Neural cell (in vitro differentiated cells): ENCODE data around the gene ETFB. TPM values are rescaled to one million over a fixed set of nuclear protein-coding genes. Genes with fewer than 3 reads are reported as not detected.

Experiments
- H2AFZ ChIP-seq: fragments of 200-600, 300-800 bp; sonication (generic), shearing (Covaris generic); 2 replicates; pipeline ENCODE4 v1.6.0; 2014; ENCODE audit warnings: low read depth, mild to moderate bottlenecking, antibody characterized with exemption, low read length, moderate library complexity
- H3F3A ChIP-seq: fragments of 200-600 bp; shearing (Covaris generic); 2 replicates; pipeline ENCODE4 v1.6.1; 2016; ENCODE audit warnings: mild to moderate bottlenecking, moderate library complexity, mixed read lengths, antibody characterized with exemption, low read length; ENCODE audit not compliant: insufficient read depth, poor library complexity, severe bottlenecking
- H3K27ac ChIP-seq: fragments of 200-600, 300-800 bp; sonication (generic), shearing (Covaris generic); 2 replicates; pipeline ENCODE4 v1.5.1; 2014; ENCODE audit warnings: mild to moderate bottlenecking, low read length, moderate library complexity
- H3K27me3 ChIP-seq: fragments of 300-800, 200-600 bp; sonication (generic), shearing (Covaris generic); 2 replicates; pipeline ENCODE4 v1.6.0; 2014; ENCODE audit warnings: mild to moderate bottlenecking, low read depth, low read length, moderate library complexity; ENCODE audit not compliant: insufficient read depth
- H3K36me3 ChIP-seq: fragments of 300-800, 200-600 bp; sonication (generic), shearing (Covaris generic); 2 replicates; pipeline ENCODE4 v1.5.1; 2014; ENCODE audit warnings: mild to moderate bottlenecking, antibody characterized with exemption, low read length, moderate library complexity; ENCODE audit not compliant: insufficient read depth
- H3K4me2 ChIP-seq: fragments of 300-800, 200-600 bp; sonication (generic), shearing (Covaris generic); 2 replicates; pipeline ENCODE4 v1.6.0; 2014; ENCODE audit warnings: mild to moderate bottlenecking, low read length
- H3K4me3 ChIP-seq: fragments of 300-800, 200-600 bp; sonication (generic), shearing (Covaris generic); 2 replicates; pipeline ENCODE4 v1.5.1; 2014; ENCODE audit warnings: mild to moderate bottlenecking, low read length, moderate library complexity
- H3K79me2 ChIP-seq: fragments of 200-600 bp; shearing (Covaris generic); replicated peaks from 2 replicates; pipeline ENCODE4 v1.6.0; 2014; ENCODE audit warnings: mild to moderate bottlenecking, low read length, moderate library complexity; ENCODE audit not compliant: insufficient read depth
- H3K9ac ChIP-seq: fragments of 300-800, 200-600 bp; sonication (generic), shearing (Covaris generic); 2 replicates; pipeline ENCODE4 v1.6.1; 2016; ENCODE audit warnings: mild to moderate bottlenecking, low read length, mixed read lengths
- H3K9me2 ChIP-seq: fragments of 200-600 bp; shearing (Covaris generic); 2 replicates; pipeline ENCODE4 v1.6.1; 2016; ENCODE audit warnings: mild to moderate bottlenecking, low read length, mixed read lengths; ENCODE audit not compliant: insufficient read depth
- H3K9me3 ChIP-seq: fragments of 200-600, 300-800 bp; sonication (generic), shearing (Covaris generic); 2 replicates; pipeline ENCODE4 v1.6.1; 2016; ENCODE audit warnings: mild to moderate bottlenecking, mixed run types, low read length, moderate library complexity, mixed read lengths
- H4K20me1 ChIP-seq: fragments of 200-600 bp; shearing (Covaris generic); 2 replicates; pipeline ENCODE4 v1.6.1; 2016; ENCODE audit warnings: mild to moderate bottlenecking, mixed run types; ENCODE audit not compliant: insufficient read depth
- EP300 ChIP-seq: fragments of 450-650 bp; conservative IDR thresholded peaks from 2 replicates; pipeline ENCODE4 v1.6.1; 2014; ENCODE audit warnings: antibody characterized with exemption, mild to moderate bottlenecking, moderate library complexity; ENCODE audit not compliant: poor library complexity, severe bottlenecking
- EZH2 ChIP-seq: fragments of 200-600, 300-800 bp; shearing (Covaris generic), sonication (generic); IDR thresholded peaks from 2 replicates; pipeline ENCODE4 v1.6.1; 2014; ENCODE audit warnings: antibody characterized with exemption, low read length, borderline replicate concordance, mild to moderate bottlenecking; ENCODE audit not compliant: insufficient read depth, poor library complexity, severe bottlenecking
- MXI1 ChIP-seq: fragments of 450-650 bp; conservative IDR thresholded peaks from 2 replicates; pipeline ENCODE4 v1.6.1; 2014; ENCODE audit warnings: antibody characterized with exemption, mild to moderate bottlenecking; ENCODE audit not compliant: poor library complexity, severe bottlenecking
- POLR2AphosphoS5 ChIP-seq: IDR thresholded peaks from 2 replicates; pipeline ENCODE4 v1.6.1; 2012
- RAD21 ChIP-seq: fragments of 450-650 bp; conservative IDR thresholded peaks from 2 replicates; pipeline ENCODE4 v1.6.1; 2014; ENCODE audit warnings: antibody characterized with exemption, mild to moderate bottlenecking, moderate library complexity
- SMC3 ChIP-seq: fragments of 450-650 bp; conservative IDR thresholded peaks from 2 replicates; pipeline ENCODE4 v1.6.1; 2014; ENCODE audit warnings: antibody characterized with exemption, mild to moderate bottlenecking, moderate library complexity; ENCODE audit not compliant: poor library complexity
- TAF1 ChIP-seq: IDR thresholded peaks from 2 replicates; pipeline ENCODE4 v1.6.1; 2012; ENCODE audit warnings: low read depth
- polyA plus RNA-seq: library from polyadenylated mRNA; depleted of rRNA; stranded (reverse); fragments of >200 nt; gene quantifications from 2 replicates; pipeline ENCODE4 v1.2.3, GENCODE V29; 2014
- TF ChIP-seq, protein P1 (sequence below): fragments of 450-650 bp; IDR thresholded peaks from 2 replicates; pipeline ENCODE4 v1.5.1; 2014; ENCODE audit warnings: antibody characterized with exemption, mild to moderate bottlenecking, moderate library complexity; ENCODE audit not compliant: poor library complexity, severe bottlenecking
- TF ChIP-seq, protein P2 (sequence below): IDR thresholded peaks from 2 replicates; pipeline ENCODE4 v1.6.1; 2012; ENCODE audit warnings: borderline replicate concordance

The ETFB gene
- polyA plus RNA-seq, 1 donor from 2014 or later, result 383 TPM

DNA sequence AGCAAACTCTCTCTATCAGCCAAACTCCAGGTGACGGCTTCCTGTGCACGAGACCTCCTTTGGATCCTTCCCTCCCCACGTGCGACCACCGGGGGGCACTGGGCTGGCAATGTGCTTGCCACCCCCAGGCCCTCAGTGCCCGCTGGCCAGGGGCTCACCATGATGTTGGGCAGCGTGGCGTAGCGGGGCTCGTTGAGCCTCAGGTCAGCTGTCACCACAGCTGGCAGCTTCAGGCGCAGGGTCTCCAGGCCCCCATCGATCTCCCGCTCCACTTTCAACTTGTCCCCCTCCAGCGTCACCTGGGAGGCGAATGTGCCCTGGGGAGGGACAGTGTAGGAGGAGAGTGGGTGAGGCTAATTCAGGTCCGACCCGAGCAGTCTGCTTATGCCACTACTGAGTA is 19.4 kb downstream of the ETFB start:
- no peaks in the 10 kb centered on the region for H3K9me2 ChIP-seq
- no peak overlapping the region for H3K9ac ChIP-seq
- no peaks in the 10 kb centered on the region for H3K9me3 ChIP-seq
- no peaks in the 10 kb centered on the region for H3K79me2 ChIP-seq
- H3K4me3 ChIP-seq, result no peak overlapping the region
- H3K4me2 ChIP-seq, result no peak overlapping the region
- H3K27ac ChIP-seq, result no peak overlapping the region
- H2AFZ ChIP-seq, result no peak overlapping the region
- H3F3A ChIP-seq, result no peaks in the 10 kb centered on the region
- no peak for TF ChIP-seq SMC3
- TF ChIP-seq TAF1, result no peak
- TF ChIP-seq EZH2, result no peak
- no peak for TF ChIP-seq POLR2AphosphoS5
- TF ChIP-seq EP300, result no peak
- TF ChIP-seq MXI1, result no peak
- no peak for TF ChIP-seq RAD21
- TF ChIP-seq, protein P1, sequence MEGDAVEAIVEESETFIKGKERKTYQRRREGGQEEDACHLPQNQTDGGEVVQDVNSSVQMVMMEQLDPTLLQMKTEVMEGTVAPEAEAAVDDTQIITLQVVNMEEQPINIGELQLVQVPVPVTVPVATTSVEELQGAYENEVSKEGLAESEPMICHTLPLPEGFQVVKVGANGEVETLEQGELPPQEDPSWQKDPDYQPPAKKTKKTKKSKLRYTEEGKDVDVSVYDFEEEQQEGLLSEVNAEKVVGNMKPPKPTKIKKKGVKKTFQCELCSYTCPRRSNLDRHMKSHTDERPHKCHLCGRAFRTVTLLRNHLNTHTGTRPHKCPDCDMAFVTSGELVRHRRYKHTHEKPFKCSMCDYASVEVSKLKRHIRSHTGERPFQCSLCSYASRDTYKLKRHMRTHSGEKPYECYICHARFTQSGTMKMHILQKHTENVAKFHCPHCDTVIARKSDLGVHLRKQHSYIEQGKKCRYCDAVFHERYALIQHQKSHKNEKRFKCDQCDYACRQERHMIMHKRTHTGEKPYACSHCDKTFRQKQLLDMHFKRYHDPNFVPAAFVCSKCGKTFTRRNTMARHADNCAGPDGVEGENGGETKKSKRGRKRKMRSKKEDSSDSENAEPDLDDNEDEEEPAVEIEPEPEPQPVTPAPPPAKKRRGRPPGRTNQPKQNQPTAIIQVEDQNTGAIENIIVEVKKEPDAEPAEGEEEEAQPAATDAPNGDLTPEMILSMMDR, result no peak
- TF ChIP-seq, protein P2, sequence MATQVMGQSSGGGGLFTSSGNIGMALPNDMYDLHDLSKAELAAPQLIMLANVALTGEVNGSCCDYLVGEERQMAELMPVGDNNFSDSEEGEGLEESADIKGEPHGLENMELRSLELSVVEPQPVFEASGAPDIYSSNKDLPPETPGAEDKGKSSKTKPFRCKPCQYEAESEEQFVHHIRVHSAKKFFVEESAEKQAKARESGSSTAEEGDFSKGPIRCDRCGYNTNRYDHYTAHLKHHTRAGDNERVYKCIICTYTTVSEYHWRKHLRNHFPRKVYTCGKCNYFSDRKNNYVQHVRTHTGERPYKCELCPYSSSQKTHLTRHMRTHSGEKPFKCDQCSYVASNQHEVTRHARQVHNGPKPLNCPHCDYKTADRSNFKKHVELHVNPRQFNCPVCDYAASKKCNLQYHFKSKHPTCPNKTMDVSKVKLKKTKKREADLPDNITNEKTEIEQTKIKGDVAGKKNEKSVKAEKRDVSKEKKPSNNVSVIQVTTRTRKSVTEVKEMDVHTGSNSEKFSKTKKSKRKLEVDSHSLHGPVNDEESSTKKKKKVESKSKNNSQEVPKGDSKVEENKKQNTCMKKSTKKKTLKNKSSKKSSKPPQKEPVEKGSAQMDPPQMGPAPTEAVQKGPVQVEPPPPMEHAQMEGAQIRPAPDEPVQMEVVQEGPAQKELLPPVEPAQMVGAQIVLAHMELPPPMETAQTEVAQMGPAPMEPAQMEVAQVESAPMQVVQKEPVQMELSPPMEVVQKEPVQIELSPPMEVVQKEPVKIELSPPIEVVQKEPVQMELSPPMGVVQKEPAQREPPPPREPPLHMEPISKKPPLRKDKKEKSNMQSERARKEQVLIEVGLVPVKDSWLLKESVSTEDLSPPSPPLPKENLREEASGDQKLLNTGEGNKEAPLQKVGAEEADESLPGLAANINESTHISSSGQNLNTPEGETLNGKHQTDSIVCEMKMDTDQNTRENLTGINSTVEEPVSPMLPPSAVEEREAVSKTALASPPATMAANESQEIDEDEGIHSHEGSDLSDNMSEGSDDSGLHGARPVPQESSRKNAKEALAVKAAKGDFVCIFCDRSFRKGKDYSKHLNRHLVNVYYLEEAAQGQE, result no peak
- H4K20me1 ChIP-seq, result no peaks in the 10 kb centered on the region
- no peaks in the 10 kb centered on the region for H3K36me3 ChIP-seq
- no peaks in the 10 kb centered on the region for H3K27me3 ChIP-seq

DNA sequence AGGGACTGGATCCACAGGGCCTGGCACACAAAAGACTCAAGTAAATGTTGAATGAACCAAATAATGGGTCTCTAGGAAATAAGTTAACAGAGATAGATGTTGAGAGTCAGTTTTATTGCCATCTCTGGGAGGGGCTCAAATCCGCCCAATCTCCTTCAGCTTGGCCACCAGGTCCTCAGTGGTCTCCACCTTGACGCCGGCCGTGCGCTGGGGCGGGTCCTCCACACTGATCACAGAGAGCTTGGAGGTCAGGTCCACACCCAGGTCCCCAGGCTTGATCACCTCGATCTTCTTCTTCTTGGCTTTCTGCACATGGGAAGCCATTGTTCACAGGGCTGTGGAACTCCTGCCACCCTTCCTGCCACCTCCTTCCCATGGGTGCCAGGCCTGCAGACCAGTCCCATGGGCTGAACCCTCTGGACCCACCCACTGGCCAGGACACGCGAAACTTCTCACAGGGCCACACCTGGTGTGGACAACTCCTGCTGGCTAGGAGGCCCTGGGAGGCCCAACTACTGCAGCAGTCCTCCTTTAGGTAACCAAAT is 21.0 kb downstream of the ETFB start:
- Histone ChIP-seq H3K9me3 (no peaks in the 10 kb centered on the region), H4K20me1 (no peaks in the 10 kb centered on the region), H3K27ac (no peak overlapping the region), H2AFZ (no peak overlapping the region), H3F3A (no peaks in the 10 kb centered on the region), H3K9ac (no peak overlapping the region), H3K4me3 (no peak overlapping the region), H3K4me2 (no peak overlapping the region), H3K36me3 (no peaks in the 10 kb centered on the region), H3K79me2 (no peaks in the 10 kb centered on the region), H3K27me3 (peaks cover 4% of the 10 kb centered on the region), H3K9me2 (no peaks in the 10 kb centered on the region)
- no peak for TF ChIP-seq TAF1
- TF ChIP-seq, protein P2, result no peak
- no peak for TF ChIP-seq SMC3
- no peak for TF ChIP-seq MXI1
- no peak for TF ChIP-seq EP300
- TF ChIP-seq POLR2AphosphoS5, result no peak
- TF ChIP-seq, protein P1, result no peak
- no peak for TF ChIP-seq RAD21
